Naive thymus-derived CD8-positive, alpha-beta T cell (primary cell): ENCODE results near the gene DNAH3. TPM values are rescaled to one million over a fixed set of nuclear protein-coding genes. Genes with fewer than 3 reads are reported as not detected.
"Not testable (repeated sequence)": the region's sequence is repeated elsewhere in the genome, so short reads cannot be mapped to it uniquely, and the experiment has no call there.

Experiments used
- ATAC-seq, 2 donors: fragments of 150-1000 bp; cut with Tn5 transposase in 1 of 2; sonication (Bioruptor Pico), chemical (Tn5 transposase) in 1 of 2; 1 replicate in 1 of 2; 2 replicates in 1 of 2; pipeline ENCODE4 v1.10.0; 2021; ENCODE audit warnings: mild to moderate bottlenecking in 2 of 2, moderate library complexity in 2 of 2
- POLR2A ChIA-PET: fragments of 350-600 bp; sonication (Branson Sonifier 250); formaldehyde crosslinking; loops from one replicate; lab custom pipeline; 2021; ENCODE audit warnings: antibody characterized with exemption; lab: Charles Lee
- DNase-seq, 10 donors: peaks; one replicate each; pipeline versions ENCODE4 v3.0.0 to v3.0.0-alpha.2; 2020 to 2022
- H3K27ac Mint-ChIP-seq, 10 donors: one replicate each; pipeline ENCODE4 v1.8.0; 2020 to 2022; ENCODE audit warnings: mild to moderate bottlenecking in 10 of 10, mixed read lengths in 10 of 10, moderate library complexity in 4 of 10, inconsistent platforms in 1 of 10
- H3K27me3 Mint-ChIP-seq, 5 donors: one replicate each; pipeline ENCODE4 v1.8.0; 2021 to 2022; ENCODE audit warnings: mixed read lengths in 5 of 5
- H3K36me3 Mint-ChIP-seq, 3 donors: one replicate each; pipeline ENCODE4 v1.8.0; 2020 to 2022; ENCODE audit warnings: mixed read lengths in 3 of 3, mild to moderate bottlenecking in 2 of 3, inconsistent platforms in 1 of 3
- H3K4me1 Mint-ChIP-seq, 4 donors: one replicate each; pipeline ENCODE4 v1.8.0; 2021 to 2022; ENCODE audit warnings: mixed read lengths in 4 of 4
- H3K4me3 Mint-ChIP-seq, 10 donors: one replicate each; pipeline ENCODE4 v1.8.0; 2020 to 2022; ENCODE audit warnings: mild to moderate bottlenecking in 10 of 10, mixed read lengths in 10 of 10, moderate library complexity in 6 of 10, inconsistent platforms in 1 of 10
- H3K9me3 Mint-ChIP-seq, 9 donors: one replicate each; pipeline ENCODE4 v1.8.0; 2020 to 2022; ENCODE audit warnings: mixed read lengths in 9 of 9, mild to moderate bottlenecking in 3 of 9, inconsistent platforms in 1 of 9, moderate library complexity in 1 of 9
- polyA plus RNA-seq, 3 donors: library from polyadenylated mRNA; unstranded; fragments of 300-500 nt; fragmentation: Illumina TruSeq; gene quantifications; one replicate each; pipeline ENCODE4 v1.2.3, GENCODE V29; 2021
- total RNA-seq, 8 experiments: library from RNA in 2 of 8; stranded (reverse) in 2 of 8; gene quantifications; one replicate each; pipeline ENCODE4 v1.2.3 and lab custom pipeline; 2021 to 2026

The DNAH3 gene
- total and polyA plus RNA-seq, 5 experiments from 2014 or later = not detected

- Mint-ChIP-seq H3K9me3 (peaks cover 0 to 2% (median 0%) of the 10 kb centered on the region in 9 donors), H3K27ac (no peak overlapping the region), H3K27me3 (peaks cover 0 to 2% (median 0%) of the 10 kb centered on the region in 5 donors), H3K4me3 (no peak overlapping the region), H3K4me1 (peaks cover 0 to 8% (median 4%) of the 10 kb centered on the region in 4 donors), H3K36me3 (no peaks in the 10 kb centered on the region)
- no peak for DNase-seq
- no peak for ATAC-seq
- POLR2A ChIA-PET = no interaction called here
Observed at GRCh38 chr16:20937736-20938135, 212.9 kb downstream of the DNAH3 start.

DNA sequence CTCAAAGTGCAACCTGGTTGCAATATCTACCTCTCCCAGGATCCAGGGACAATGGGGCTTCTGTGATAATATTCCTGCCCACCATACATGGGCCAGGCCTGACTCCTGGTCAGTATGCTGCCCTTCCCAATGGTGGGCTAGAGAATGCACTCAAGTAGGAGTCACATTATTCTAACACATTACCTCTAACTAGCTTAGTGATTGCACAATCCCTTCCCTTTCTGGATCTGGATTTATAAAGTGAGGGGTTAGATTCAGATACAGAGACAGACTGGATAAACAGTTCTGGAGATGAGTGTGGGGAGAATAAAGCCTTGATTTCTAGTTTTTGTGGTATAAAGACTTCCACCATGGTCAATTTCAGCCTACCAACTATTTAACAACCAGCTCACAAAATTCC lies 217.1 kb downstream of the DNAH3 start:
- Mint-ChIP-seq H3K4me3 (no peak overlapping the region), H3K9me3 (peaks cover 0 to 2% (median 0%) of the 10 kb centered on the region in 9 donors), H3K4me1 (no peaks in the 10 kb centered on the region), H3K27ac (no peak overlapping the region), H3K27me3 (no peaks in the 10 kb centered on the region), H3K36me3 (no peaks in the 10 kb centered on the region)
- no peak for DNase-seq
- POLR2A ChIA-PET = no interaction called here
- ATAC-seq = no peak

GRCh38 chr16:20931066-20931600 lies 219.5 kb downstream of the DNAH3 start:
- Mint-ChIP-seq H3K4me1 (no peaks in the 10 kb centered on the region), H3K27ac (no peak overlapping the region)
- ATAC-seq = no peak

GRCh38 chr16:20930365-20930690 lies 220.3 kb downstream of the DNAH3 start:
- Mint-ChIP-seq H3K9me3 (peaks cover 0 to 9% (median 0%) of the 10 kb centered on the region in 9 donors), H3K27me3 (no peaks in the 10 kb centered on the region), H3K36me3 (peaks cover 4 to 12% (median 5%) of the 10 kb centered on the region in 3 donors), H3K4me3 (no peak overlapping the region), H3K4me1 (no peaks in the 10 kb centered on the region), H3K27ac (no peak overlapping the region)
- POLR2A ChIA-PET = no interaction called here
- ATAC-seq (no peak), DNase-seq (no peak)

More at GRCh38 chr16:20931066-20931600, 219.5 kb downstream of the DNAH3 start:
- no peak for DNase-seq
- H3K27me3 Mint-ChIP-seq = no peaks in the 10 kb centered on the region
- peaks cover 0 to 9% (median 0%) of the 10 kb centered on the region in 9 donors for H3K9me3 Mint-ChIP-seq
- H3K36me3 Mint-ChIP-seq = peaks cover 0 to 5% (median 0%) of the 10 kb centered on the region in 3 donors
- POLR2A ChIA-PET = no interaction called here
- no peak overlapping the region for H3K4me3 Mint-ChIP-seq

DNA sequence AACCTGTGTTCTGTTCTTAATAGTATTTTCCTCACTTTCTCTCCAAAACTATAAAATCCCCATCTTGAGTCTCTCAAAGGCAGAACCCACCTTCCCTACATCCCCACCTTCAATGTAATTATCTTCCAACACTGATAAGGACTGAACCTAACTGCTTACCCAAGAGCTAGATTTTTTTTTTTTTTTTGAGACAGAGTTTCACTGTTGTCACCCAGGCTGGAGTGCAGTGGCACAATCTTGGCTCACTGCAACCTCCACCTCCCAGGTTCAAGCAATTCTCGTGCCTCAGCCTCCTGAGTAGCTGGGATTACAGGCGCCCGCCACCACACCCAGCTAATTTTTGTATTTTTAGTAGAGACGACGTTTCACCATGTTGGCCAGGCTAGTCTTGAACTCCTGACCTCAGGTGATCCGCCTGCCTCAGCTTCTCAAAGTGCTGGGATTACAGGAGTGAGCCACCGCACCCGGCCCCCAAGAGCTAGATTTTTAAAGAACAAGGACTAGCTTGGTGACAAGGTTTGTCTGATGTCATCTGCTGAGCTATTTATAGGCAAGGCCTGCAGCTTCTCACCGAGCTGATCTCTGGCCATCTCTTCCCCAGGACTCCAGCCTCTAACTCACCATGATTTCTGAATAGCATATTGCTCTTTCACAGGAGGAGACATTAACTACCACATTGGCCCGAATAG lies 220.8 kb downstream of the DNAH3 start:
- H3K4me3 Mint-ChIP-seq, H3K27me3 Mint-ChIP-seq, POLR2A ChIA-PET, H3K27ac Mint-ChIP-seq, ATAC-seq, H3K4me1 Mint-ChIP-seq, H3K9me3 Mint-ChIP-seq, DNase-seq: not testable (repeated sequence)
- peaks cover 4 to 15% (median 5%) of the 10 kb centered on the region in 3 donors for H3K36me3 Mint-ChIP-seq

GRCh38 chr16:20928774-20929411 lies 221.8 kb downstream of the DNAH3 start:
- H3K36me3 Mint-ChIP-seq = peaks cover 4 to 25% (median 5%) of the 10 kb centered on the region in 3 donors
- POLR2A ChIA-PET = no interaction called here
- no peaks in the 10 kb centered on the region for H3K4me1 Mint-ChIP-seq
- H3K27me3 Mint-ChIP-seq = no peaks in the 10 kb centered on the region
- no peak overlapping the region for H3K27ac Mint-ChIP-seq
- no peak overlapping the region for H3K4me3 Mint-ChIP-seq
- DNase-seq (no peak), ATAC-seq (no peak)
- H3K9me3 Mint-ChIP-seq = peaks cover 0 to 9% (median 0%) of the 10 kb centered on the region in 9 donors

GRCh38 chr16:20925751-20926150 lies 224.9 kb downstream of the DNAH3 start:
- Mint-ChIP-seq H3K27me3 (no peaks in the 10 kb centered on the region), H3K4me3 (no peak overlapping the region), H3K9me3 (peaks cover 0 to 9% (median 0%) of the 10 kb centered on the region in 9 donors), H3K27ac (peak overlapping the region in 1 of 10 donors; percentile 53), H3K36me3 (peaks cover 4 to 43% (median 5%) of the 10 kb centered on the region in 3 donors), H3K4me1 (peaks cover 0 to 2% (median 0%) of the 10 kb centered on the region in 4 donors)
- DNase-seq (no peak), ATAC-seq (no peak)
- POLR2A ChIA-PET = no interaction called here

GRCh38 chr16:20923876-20924275 lies 226.8 kb downstream of the DNAH3 start:
- Mint-ChIP-seq H3K27ac (peak overlapping the region in 2 of 10 donors; percentile 14 to 52), H3K27me3 (no peaks in the 10 kb centered on the region), H3K36me3 (peaks cover 4 to 58% (median 5%) of the 10 kb centered on the region in 3 donors), H3K4me3 (no peak overlapping the region), H3K4me1 (peaks cover 0 to 2% (median 0%) of the 10 kb centered on the region in 4 donors), H3K9me3 (peaks cover 0 to 9% (median 0%) of the 10 kb centered on the region in 9 donors)
- no peak for DNase-seq
- POLR2A ChIA-PET = no interaction called here
- no peak for ATAC-seq

- Mint-ChIP-seq H3K4me3 (no peak overlapping the region), H3K9me3 (no peaks in the 10 kb centered on the region), H3K4me1 (peaks cover 5 to 10% (median 6%) of the 10 kb centered on the region in 4 donors), H3K27ac (no peak overlapping the region), H3K27me3 (no peaks in the 10 kb centered on the region), H3K36me3 (peaks cover 9 to 67% (median 12%) of the 10 kb centered on the region in 3 donors)
- POLR2A ChIA-PET = no interaction called here
- no peak for ATAC-seq
- no peak for DNase-seq
Observed at GRCh38 chr16:20920799-20921198, 229.8 kb downstream of the DNAH3 start.

DNA sequence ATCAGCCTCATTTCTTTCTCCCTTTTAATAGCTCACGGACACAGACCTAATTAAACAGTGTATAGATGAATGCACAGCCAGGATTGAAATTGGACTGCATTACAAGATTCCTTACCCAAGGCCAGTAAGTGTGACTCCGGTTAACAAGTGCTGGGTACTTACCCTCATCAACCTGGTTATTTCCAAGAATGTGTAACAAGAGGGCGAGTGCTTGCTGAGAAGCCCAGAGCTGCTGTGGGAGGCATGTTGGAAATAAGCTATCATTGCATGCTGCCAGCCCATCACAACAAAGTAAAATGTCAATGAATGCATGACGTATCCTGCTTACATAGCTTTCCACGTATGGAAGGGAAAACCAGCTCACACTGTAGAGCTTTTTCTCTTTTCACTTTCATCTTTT lies 230.6 kb downstream of the DNAH3 start:
- H3K9me3 Mint-ChIP-seq = no peaks in the 10 kb centered on the region
- peaks cover 5 to 10% (median 7%) of the 10 kb centered on the region in 4 donors for H3K4me1 Mint-ChIP-seq
- H3K27ac Mint-ChIP-seq = no peak overlapping the region
- no peak overlapping the region for H3K4me3 Mint-ChIP-seq
- POLR2A ChIA-PET = no interaction called here
- DNase-seq (no peak), ATAC-seq (no peak)
- peaks cover 5 to 62% (median 12%) of the 10 kb centered on the region in 3 donors for H3K36me3 Mint-ChIP-seq
- no peaks in the 10 kb centered on the region for H3K27me3 Mint-ChIP-seq

DNA sequence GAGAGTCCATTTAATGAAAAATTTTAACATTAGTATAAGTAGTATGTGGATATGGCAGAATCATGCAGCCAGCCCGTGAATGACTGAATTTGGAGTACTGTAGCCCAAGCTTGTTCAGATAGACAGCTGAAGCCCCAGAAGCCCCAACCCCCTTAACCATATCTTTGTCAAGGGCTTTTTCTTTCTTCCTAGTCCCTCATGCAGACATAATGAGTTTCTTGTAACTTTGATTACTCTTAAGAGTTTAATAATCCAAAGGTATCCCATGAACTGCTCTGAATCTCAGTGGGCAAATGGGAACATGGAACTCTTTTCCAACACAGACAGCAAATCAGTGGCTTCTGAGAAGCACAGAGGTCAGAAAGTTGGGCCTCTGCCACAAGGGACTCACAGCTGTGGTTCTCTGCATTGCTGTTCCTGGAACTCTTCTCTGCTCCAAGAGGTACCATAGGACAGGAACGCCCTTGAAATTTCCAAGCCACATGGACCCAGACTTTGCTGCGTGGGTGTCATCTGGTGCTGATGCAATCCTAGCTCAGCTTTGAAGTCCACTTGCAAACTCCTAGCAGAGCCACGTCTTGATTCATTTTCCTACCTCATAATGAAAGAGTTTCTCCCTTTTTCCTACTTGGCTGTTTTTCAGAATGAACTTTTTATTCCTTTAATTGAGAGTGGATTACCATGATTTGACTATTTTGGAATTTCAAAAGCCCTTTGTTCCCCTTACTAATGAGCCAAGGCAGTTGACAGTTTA lies 232.0 kb downstream of the DNAH3 start:
- H3K9me3 Mint-ChIP-seq = no peaks in the 10 kb centered on the region
- no peaks in the 10 kb centered on the region for H3K27me3 Mint-ChIP-seq
- POLR2A ChIA-PET = no interaction called here
- no peak overlapping the region for H3K4me3 Mint-ChIP-seq
- peak overlapping the region in 1 of 10 donors; percentile 5 for H3K27ac Mint-ChIP-seq
- H3K36me3 Mint-ChIP-seq = peaks cover 5 to 49% (median 12%) of the 10 kb centered on the region in 3 donors
- no peak for DNase-seq
- ATAC-seq = no peak
- H3K4me1 Mint-ChIP-seq = peaks cover 5 to 10% (median 7%) of the 10 kb centered on the region in 4 donors

DNA sequence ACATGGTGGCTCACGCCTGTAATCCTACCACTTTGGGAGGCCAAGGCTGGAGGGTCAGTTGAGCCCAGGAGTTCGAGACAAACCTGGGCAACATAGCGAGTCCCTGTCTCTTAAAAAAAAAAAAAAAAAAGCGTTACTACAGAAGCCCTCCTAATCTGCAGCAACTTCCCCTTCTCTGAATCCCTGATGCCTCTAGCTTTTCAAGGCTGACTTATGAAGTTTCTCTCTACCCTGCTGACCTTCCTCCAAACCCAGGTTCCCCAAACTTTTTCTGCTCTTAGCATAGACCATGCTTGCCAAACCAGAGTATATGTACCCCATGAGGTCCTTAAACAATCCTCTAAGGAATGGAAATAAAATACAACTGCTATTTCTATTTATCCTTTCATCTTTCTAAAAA lies 233.7 kb downstream of the DNAH3 start:
- Mint-ChIP-seq H3K4me3 (no peak overlapping the region), H3K36me3 (peaks cover 5 to 41% (median 12%) of the 10 kb centered on the region in 3 donors), H3K27me3 (no peaks in the 10 kb centered on the region), H3K27ac (no peak overlapping the region), H3K4me1 (peaks cover 5 to 10% (median 6%) of the 10 kb centered on the region in 4 donors), H3K9me3 (no peaks in the 10 kb centered on the region)
- ATAC-seq = no peak
- DNase-seq = no peak
- POLR2A ChIA-PET = interaction anchor here (0.7 kb wide), 1 partner anchor 8 kb away, joined by 4 read pairs; no protein-coding TSS in a partner anchor
